Natural killer cell (primary cell): ENCODE data around the gene CLSTN2. TPM values are rescaled to one million over a fixed set of nuclear protein-coding genes. Genes with fewer than 3 reads are reported as not detected.

Experiments
- ATAC-seq, 3 donors: fragments of 150-1000 bp in 2 of 3; fragments of 200-7000 bp in 1 of 3; cut with Tn5 transposase; 1 replicate in 1 of 3; 2 replicates in 2 of 3; pipeline ENCODE4 v1.10.0; 2021; ENCODE audit warnings: mild to moderate bottlenecking in 2 of 3, moderate library complexity in 2 of 3
- DNase-seq, 2 donors: peaks; one replicate each; pipeline versions ENCODE4 v3.0.0 to v3.0.0-alpha.2; 2013 to 2021; ENCODE audit warnings: mixed read lengths in 1 of 2
- H3K27ac ChIP-seq: one replicate; pipeline ENCODE4 v1.5.1; 2013; ENCODE audit warnings: mild to moderate bottlenecking, low read length
- H3K27me3 ChIP-seq: one replicate; pipeline ENCODE4 v1.6.1; 2013; ENCODE audit warnings: low read length; ENCODE audit not compliant: control insufficient read depth, insufficient read depth
- H3K36me3 ChIP-seq: one replicate; pipeline ENCODE4 v1.6.1; 2013; ENCODE audit warnings: low read length; ENCODE audit not compliant: control insufficient read depth, insufficient read depth
- H3K4me1 ChIP-seq: one replicate; pipeline ENCODE4 v1.6.1; 2013; ENCODE audit warnings: low read length; ENCODE audit not compliant: control insufficient read depth, insufficient read depth
- H3K4me3 ChIP-seq: one replicate; pipeline ENCODE4 v1.5.1; 2013; ENCODE audit warnings: low read length
- H3K9me3 ChIP-seq: one replicate; pipeline ENCODE4 v1.6.1; 2013; ENCODE audit warnings: low read length; ENCODE audit not compliant: control insufficient read depth, insufficient read depth
- H3K27ac Mint-ChIP-seq, 2 donors: one replicate each; pipeline ENCODE4 v1.8.0; 2022; ENCODE audit warnings: mild to moderate bottlenecking in 2 of 2, mixed read lengths in 2 of 2, moderate library complexity in 1 of 2
- H3K27me3 Mint-ChIP-seq, 2 donors: one replicate each; pipeline ENCODE4 v1.8.0; 2022; ENCODE audit warnings: low read depth in 2 of 2, mixed read lengths in 2 of 2
- H3K36me3 Mint-ChIP-seq: one replicate; pipeline ENCODE4 v1.8.0; 2022; ENCODE audit warnings: mixed read lengths
- H3K4me1 Mint-ChIP-seq, 2 donors: one replicate each; pipeline ENCODE4 v1.8.0; 2022; ENCODE audit warnings: mixed read lengths in 2 of 2
- H3K4me3 Mint-ChIP-seq: one replicate; pipeline ENCODE4 v1.8.0; 2022; ENCODE audit warnings: mild to moderate bottlenecking, moderate library complexity, mixed read lengths
- H3K9me3 Mint-ChIP-seq, 2 donors: one replicate each; pipeline ENCODE4 v1.8.0; 2022; ENCODE audit warnings: mixed read lengths in 2 of 2
- WGBS: methylation state at CpG from one replicate; pipeline ENCODE4 v1.1.7; 2013; ENCODE audit warnings: missing lambda C conversion rate; ENCODE audit not compliant: insufficient coverage; 5-methylcytosine and 5-hydroxymethylcytosine counted together
- intact Hi-C: fragments of 100-400 bp; cut with micrococcal nuclease; formaldehyde crosslinking; loops from one replicate; pipeline ENCODE4 v1.14.2; 2022
- total RNA-seq, 4 donors: library from RNA; stranded (reverse); fragments of 120-200 nt in 1 of 4; gene quantifications; one replicate each; pipeline versions ENCODE4 v1.2.3 to v1.2.4, GENCODE V29; 2013 to 2022
- TF ChIP-seq, protein P1 (sequence below): fragments of 200-600 bp; IDR thresholded peaks from one replicate; pipeline ENCODE4 v1.8.0; 2022; ENCODE audit warnings: antibody characterized with exemption

Gene CLSTN2
- total RNA-seq, 3 donors from 2014 or later (not counting 1 experiment from before 2014, with no cell fraction given): 0.05 TPM; not detected in 2

DNA sequence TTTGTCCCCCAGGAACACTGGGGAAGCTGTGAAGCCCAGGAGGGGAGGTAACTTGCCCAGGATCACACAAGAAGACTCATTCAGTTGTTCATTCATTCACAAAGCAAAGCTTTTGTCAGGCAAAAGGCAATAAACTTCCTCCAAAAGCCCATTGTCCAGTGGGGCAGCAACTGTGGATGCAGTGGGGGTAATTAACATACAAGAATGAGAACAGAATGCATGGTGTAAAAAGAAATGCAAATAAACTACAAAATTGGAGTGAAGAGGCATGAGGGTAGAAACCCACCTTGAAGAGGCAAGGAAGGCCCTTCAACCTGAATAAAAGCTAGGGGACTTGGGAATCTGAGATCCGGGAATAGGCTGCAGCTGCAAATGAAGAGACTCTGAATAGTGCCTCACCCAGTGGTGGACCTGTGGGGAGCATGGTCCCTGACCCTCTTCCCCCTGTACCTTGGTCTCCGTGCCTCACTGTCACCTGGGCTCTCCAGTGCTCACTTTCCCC is 363.6 kb downstream of the CLSTN2 start:
- H3K36me3 ChIP-seq: no peaks in the 10 kb centered on the region
- TF ChIP-seq, protein P1, sequence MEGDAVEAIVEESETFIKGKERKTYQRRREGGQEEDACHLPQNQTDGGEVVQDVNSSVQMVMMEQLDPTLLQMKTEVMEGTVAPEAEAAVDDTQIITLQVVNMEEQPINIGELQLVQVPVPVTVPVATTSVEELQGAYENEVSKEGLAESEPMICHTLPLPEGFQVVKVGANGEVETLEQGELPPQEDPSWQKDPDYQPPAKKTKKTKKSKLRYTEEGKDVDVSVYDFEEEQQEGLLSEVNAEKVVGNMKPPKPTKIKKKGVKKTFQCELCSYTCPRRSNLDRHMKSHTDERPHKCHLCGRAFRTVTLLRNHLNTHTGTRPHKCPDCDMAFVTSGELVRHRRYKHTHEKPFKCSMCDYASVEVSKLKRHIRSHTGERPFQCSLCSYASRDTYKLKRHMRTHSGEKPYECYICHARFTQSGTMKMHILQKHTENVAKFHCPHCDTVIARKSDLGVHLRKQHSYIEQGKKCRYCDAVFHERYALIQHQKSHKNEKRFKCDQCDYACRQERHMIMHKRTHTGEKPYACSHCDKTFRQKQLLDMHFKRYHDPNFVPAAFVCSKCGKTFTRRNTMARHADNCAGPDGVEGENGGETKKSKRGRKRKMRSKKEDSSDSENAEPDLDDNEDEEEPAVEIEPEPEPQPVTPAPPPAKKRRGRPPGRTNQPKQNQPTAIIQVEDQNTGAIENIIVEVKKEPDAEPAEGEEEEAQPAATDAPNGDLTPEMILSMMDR: no peak
- Mint-ChIP-seq H3K36me3 (no peaks in the 10 kb centered on the region), H3K9me3 (no peaks in the 10 kb centered on the region), H3K4me1 (no peaks in the 10 kb centered on the region), H3K27ac (no peak overlapping the region), H3K27me3 (peaks cover 2 to 9% of the 10 kb centered on the region in 2 donors), H3K4me3 (no peak overlapping the region)
- no peaks in the 10 kb centered on the region for H3K4me1 ChIP-seq
- no peaks in the 10 kb centered on the region for H3K9me3 ChIP-seq
- H3K27ac ChIP-seq: no peak overlapping the region
- no peaks in the 10 kb centered on the region for H3K27me3 ChIP-seq
- WGBS: 66% methylated on average over 2 of the region's 2 CpGs
- no peak for DNase-seq
- no peak for ATAC-seq
- no peak overlapping the region for H3K4me3 ChIP-seq
- intact Hi-C loops: loop anchor here (10.0 kb wide), 1 partner anchor 196 kb away; no protein-coding TSS in a partner anchor

DNA sequence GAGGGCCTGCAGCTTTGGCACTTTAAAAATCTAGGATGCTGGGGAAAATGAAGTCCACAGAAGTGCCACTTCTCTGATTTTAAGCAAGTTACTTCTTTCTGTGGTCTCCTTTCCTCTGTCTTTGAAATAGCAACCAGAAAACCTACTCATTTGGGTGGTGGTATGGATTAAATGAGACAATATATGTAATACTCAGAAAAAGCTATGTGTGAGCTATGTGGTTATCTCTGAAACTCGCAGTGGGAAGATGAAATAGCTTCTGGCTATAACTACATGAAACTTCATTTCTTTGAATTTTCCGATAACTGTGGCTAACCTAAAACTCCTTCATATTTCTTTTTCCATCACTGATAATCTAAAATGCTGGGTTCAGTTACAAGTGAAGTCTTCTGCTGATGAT is 368.9 kb downstream of the CLSTN2 start:
- Histone ChIP-seq H3K27ac (no peak overlapping the region), H3K27me3 (no peaks in the 10 kb centered on the region), H3K36me3 (no peaks in the 10 kb centered on the region), H3K4me3 (no peak overlapping the region), H3K4me1 (no peaks in the 10 kb centered on the region), H3K9me3 (no peaks in the 10 kb centered on the region)
- DNase-seq (no peak), ATAC-seq (no peak)
- TF ChIP-seq, protein P1: no peak
- no peaks in the 10 kb centered on the region for H3K36me3 Mint-ChIP-seq
- no CpG with 5 or more reads among the region's 2 CpGs for WGBS
- H3K9me3 Mint-ChIP-seq: peaks cover 0 to 2% of the 10 kb centered on the region in 2 donors
- no peak overlapping the region for H3K27ac Mint-ChIP-seq
- H3K27me3 Mint-ChIP-seq: peaks cover 15 to 16% of the 10 kb centered on the region in 2 donors
- H3K4me3 Mint-ChIP-seq: no peak overlapping the region
- intact Hi-C loops: no loop called here
- H3K4me1 Mint-ChIP-seq: no peaks in the 10 kb centered on the region

DNA sequence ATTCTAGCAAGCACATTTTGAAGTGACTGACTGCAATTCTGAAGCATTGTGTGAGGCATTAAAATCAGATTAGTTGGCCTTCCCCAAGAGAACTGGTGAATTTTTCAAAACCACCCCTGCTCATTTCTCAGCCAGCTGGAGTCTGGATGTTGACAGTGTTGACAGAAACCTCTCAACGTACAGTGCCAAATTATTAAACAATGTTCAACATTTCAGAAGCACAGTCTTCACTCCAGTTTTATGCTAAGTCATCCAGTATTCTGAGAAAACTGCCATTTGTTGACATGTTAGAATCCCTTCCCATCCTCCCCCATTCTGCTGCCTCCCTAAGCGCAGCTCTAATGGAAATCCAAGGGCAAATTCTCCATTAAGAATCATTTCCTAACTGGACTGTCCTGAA is 373.6 kb downstream of the CLSTN2 start:
- 79% methylated on average over 2 of the region's 2 CpGs for WGBS

More for the DNA sequence above, 373.6 kb downstream of the CLSTN2 start:
- H3K27ac ChIP-seq: no peak overlapping the region
- Mint-ChIP-seq H3K27me3 (peaks cover 14 to 15% of the 10 kb centered on the region in 2 donors), H3K36me3 (no peaks in the 10 kb centered on the region), H3K9me3 (peaks cover 0 to 2% of the 10 kb centered on the region in 2 donors), H3K4me3 (no peak overlapping the region), H3K4me1 (no peaks in the 10 kb centered on the region), H3K27ac (no peak overlapping the region)
- TF ChIP-seq, protein P1: no peak
- H3K9me3 ChIP-seq: no peaks in the 10 kb centered on the region
- no peaks in the 10 kb centered on the region for H3K4me1 ChIP-seq
- DNase-seq: no peak
- ATAC-seq: no peak
- H3K4me3 ChIP-seq: no peak overlapping the region
- intact Hi-C loops: no loop called here
- no peaks in the 10 kb centered on the region for H3K27me3 ChIP-seq
- no peaks in the 10 kb centered on the region for H3K36me3 ChIP-seq
